ENCODE measurements around the gene POLDIP3.
A peak's percentile ranks its signal among the peaks of the same experiment; 100 is the strongest.

GRCh38 chr22:42621505-42622002 lies 6.9 kb upstream of the POLDIP3 start:
- no peak for TF ChIP-seq JUN (IDR thresholded peaks at IDR 0.05; ENCODE audit: borderline replicate concordance, insufficient read depth, insufficient read length, low read depth)
- peak; percentile 92 to 94 for TF ChIP-seq CTCF (IDR thresholded peaks at IDR 0.05; ENCODE audit: extremely low read depth in 1 of 2, insufficient read depth in 1 of 2, low read depth in 1 of 2, low read length in 2 of 2)
- no peak for TF ChIP-seq POLR2AphosphoS5 (IDR thresholded peaks at IDR 0.05; ENCODE audit: insufficient read depth, low read depth, low read length)
- no peak for TF ChIP-seq EZH2 (IDR thresholded peaks at IDR 0.05; ENCODE audit: borderline replicate concordance, low read depth, low read length, severe bottlenecking)
- TF ChIP-seq POLR2A (IDR thresholded peaks at IDR 0.05; ENCODE audit: low read depth, low read length): no peak
- no peak for TF ChIP-seq MAX (IDR thresholded peaks at IDR 0.05; ENCODE audit: insufficient read depth, insufficient read length)
